Pancreas (tissue), 10 donors: ENCODE data around the gene ELL. TPM values are rescaled to one million over a fixed set of nuclear protein-coding genes. Genes with fewer than 3 reads are reported as not detected.
A peak's percentile ranks its signal among the peaks of the same experiment; 100 is the strongest.

Source experiments
- ATAC-seq, 4 donors: fragments of 200-7000 bp; cut with Tn5 transposase; one replicate each; pipeline versions ENCODE4 v1.8.0 to v1.9.1; 2020; ENCODE audit warnings: mild to moderate bottlenecking in 4 of 4, moderate library complexity in 4 of 4
- DNase-seq, 6 donors: peaks; one replicate each; pipeline ENCODE4 v3.0.0-alpha.2; 2020
- FAIRE-seq: peaks from 2 replicates; lab custom pipeline; 2012; peaks lifted over from hg19 to GRCh38; lab: Jason Lieb, UNC
- H3K27ac ChIP-seq, 4 donors: fragments of 200-600 bp; sonication (generic); 1 replicate in 3 of 4; 2 replicates in 1 of 4; pipeline versions ENCODE4 v1.5.0 to v1.8.0; 2020
- H3K27me3 ChIP-seq, 4 donors: fragments of 200-600 bp; one replicate each; pipeline ENCODE4 v1.8.0; 2021
- H3K36me3 ChIP-seq, 3 donors: fragments of 200-600 bp; sonication (generic) in 1 of 3; one replicate each; pipeline versions ENCODE4 v1.5.0 to v1.8.0; 2020 to 2021
- H3K4me1 ChIP-seq, 3 donors: fragments of 200-600 bp; one replicate each; pipeline ENCODE4 v1.8.0; 2021
- H3K4me3 ChIP-seq, 4 donors: fragments of 200-600 bp; sonication (generic) in 2 of 4; one replicate each; pipeline versions ENCODE4 v1.5.0 to v1.8.0; 2020 to 2021
- H3K9me3 ChIP-seq, 4 donors: fragments of 200-600 bp; one replicate each; pipeline ENCODE4 v1.8.0; 2021
- CTCF ChIP-seq, 4 donors: fragments of 200-600 bp; sonication (generic) in 3 of 4; IDR thresholded peaks; one replicate each; pipeline versions ENCODE4 v1.5.0 to v1.8.0; 2021; ENCODE audit warnings: antibody characterized with exemption in 4 of 4
- WGBS, 2 donors: extraction: QIAGEN DNeasy Blood & Tissue Kit; methylation state at CpG; one replicate each; pipeline ENCODE4 v1.1.7; 2013; 5-methylcytosine and 5-hydroxymethylcytosine counted together
- intact Hi-C, 3 donors: fragments of 100-400 bp; cut with DNase I; formaldehyde crosslinking; loops; one replicate each; pipeline versions ENCODE4 v1.11.1 to v1.14.2; 2022
- polyA plus RNA-seq, 2 donors: library from polyadenylated mRNA; stranded (reverse); fragments of 200-250 nt; gene quantifications; one replicate each; pipeline ENCODE4 v1.2.3, GENCODE V29; 2013
- total RNA-seq, 6 donors: library from RNA; stranded (reverse); fragmentation: NEBNext Ultra II Directional in 4 of 6; extraction: Animal tissue kit (Norgen Biotek cat#: 25700) in 4 of 6; gene quantifications; one replicate each; pipeline versions ENCODE4 v1.2.1 to v1.2.4, GENCODE V29; 2021 to 2023
- donor health status: healthy with polysubstance abuse.
- donor health status: DM: no; HTN: no; CAD: no; lungs with moderate emphysema.
- donor health status: DM: no; HTN: no; CAD: no.
- donor health status: control.
- donor health status: control.
- donor health status: Bipolar disorder and iron deficiency.
- donor health status: DM: yes; HTN: yes; CAD: no.
- donor health status: DM: no; HTN: no; CAD: no.
- donor health status: DM: no; HTN: no; CAD: no.
- donor health status: DM: yes; HTN: yes; CAD: no.

Gene ELL
- total and polyA plus RNA-seq, 8 donors, result 5.8 to 13.4 (median 9.8) TPM

GRCh38 chr19:18468517-18468916 lies 53.4 kb downstream of the ELL start:
- 58 to 66% methylated on average over 3 of the region's 3 CpGs for WGBS, 2 donors
- DNase-seq (peak in 2 of 6 donors; percentile 52 to 75), FAIRE-seq (no peak), ATAC-seq (peak; percentile 5 to 29 (median 24))
- Histone ChIP-seq H3K27me3 (no peaks in the 10 kb centered on the region), H3K27ac (peak overlapping the region; percentile 54 to 75 (median 68)), H3K4me3 (no peak overlapping the region), H3K9me3 (no peaks in the 10 kb centered on the region), H3K36me3 (no peaks in the 10 kb centered on the region), H3K4me1 (peaks cover 15 to 19% (median 17%) of the 10 kb centered on the region in 3 donors)
- no peak for TF ChIP-seq CTCF (IDR thresholded peaks at IDR 0.05)
- intact Hi-C loops, result loop anchor here in 1 of 3 donors (10.0 kb wide), 1 partner anchor 106 kb away; the partner anchor contains the start of gene UBA52

GRCh38 chr19:18467978-18468377 lies 53.9 kb downstream of the ELL start:
- H3K9me3 ChIP-seq, result no peaks in the 10 kb centered on the region
- H3K4me1 ChIP-seq, result peaks cover 15 to 19% (median 17%) of the 10 kb centered on the region in 3 donors
- WGBS, 2 donors, result 64 to 68% methylated on average over 3 of the region's 3 CpGs
- ATAC-seq (no peak), FAIRE-seq (no peak), DNase-seq (no peak)
- no peaks in the 10 kb centered on the region for H3K27me3 ChIP-seq
- no peak for TF ChIP-seq CTCF (IDR thresholded peaks at IDR 0.05)
- H3K27ac ChIP-seq, result peak overlapping the region; percentile 54 to 75 (median 68)
- no peak overlapping the region for H3K4me3 ChIP-seq
- no peaks in the 10 kb centered on the region for H3K36me3 ChIP-seq
- intact Hi-C loops, result loop anchor here in 1 of 3 donors (10.0 kb wide), 1 partner anchor 107 kb away; the partner anchor contains the start of gene UBA52

- Histone ChIP-seq H3K27ac (peak overlapping the region in 3 of 4 donors; percentile 18 to 77 (median 74)), H3K4me1 (peaks cover 15 to 19% (median 17%) of the 10 kb centered on the region in 3 donors), H3K36me3 (peaks cover 0 to 3% (median 3%) of the 10 kb centered on the region in 3 donors), H3K9me3 (no peaks in the 10 kb centered on the region), H3K27me3 (no peaks in the 10 kb centered on the region), H3K4me3 (no peak overlapping the region)
- intact Hi-C loops, result loop anchor here in 1 of 3 donors (10.0 kb wide), 1 partner anchor 108 kb away; the partner anchor contains the start of gene UBA52
- DNase-seq (no peak), FAIRE-seq (no peak), ATAC-seq (no peak)
- TF ChIP-seq CTCF (IDR thresholded peaks at IDR 0.05), result no peak
- WGBS, 2 donors, result 84 to 87% methylated on average over 11 of the region's 11 CpGs
These were observed 55.5 kb downstream of the ELL start for GRCh38 chr19:18466354-18466753.

GRCh38 chr19:18465964-18466339 lies 55.9 kb downstream of the ELL start:
- Histone ChIP-seq H3K4me1 (peaks cover 15 to 19% (median 17%) of the 10 kb centered on the region in 3 donors), H3K4me3 (no peak overlapping the region), H3K36me3 (peaks cover 0 to 7% (median 7%) of the 10 kb centered on the region in 3 donors), H3K27ac (peak overlapping the region in 3 of 4 donors; percentile 74 to 78 (median 77)), H3K27me3 (no peaks in the 10 kb centered on the region), H3K9me3 (no peaks in the 10 kb centered on the region)
- 76 to 77% methylated on average over 6 of the region's 6 CpGs for WGBS, 2 donors
- no peak for TF ChIP-seq CTCF (IDR thresholded peaks at IDR 0.05)
- no peak for FAIRE-seq
- intact Hi-C loops, result loop anchor here in 1 of 3 donors (10.0 kb wide), 1 partner anchor 109 kb away; the partner anchor contains the start of gene UBA52
- peak in 1 of 6 donors; percentile 71 for DNase-seq
- ATAC-seq, result no peak
